Measurements from ENCODE around the gene CAPNS1. TPM values are rescaled to one million over a fixed set of nuclear protein-coding genes. Genes with fewer than 3 reads are reported as not detected.

CAPNS1 gene
- total and polyA plus RNA-seq, 12 donors, result 94.8 to 916 (median 609) TPM

Other genes starting within 250 kb of the CAPNS1 start
- 10 to 100 TPM in 2 of 9 donors, 1 to 10 TPM in 7; 1.7 to 10.8 (median 6.7) TPM for gene NFKBID, start 239.5 kb upstream of the CAPNS1 start, total RNA-seq
- 10 to 100 TPM in 2 of 3 donors, 1 to 10 TPM in 1; 1.5 to 18.9 (median 14.7) TPM for gene NFKBID, start 239.5 kb upstream of the CAPNS1 start, polyA plus RNA-seq
- 10 to 100 TPM in 5 of 9 donors, 1 to 10 TPM in 3, not detected in 1; 3.1 to 24.3 (median 10.3) TPM for gene HCST, start 237.5 kb upstream of the CAPNS1 start, total RNA-seq
- 10 to 100 TPM in 2 of 3 donors, 1 to 10 TPM in 1; 2.8 to 97.2 (median 41.4) TPM for gene HCST, start 237.5 kb upstream of the CAPNS1 start, polyA plus RNA-seq
- 100 to 1,000 TPM in 7 of 9 donors, 10 to 100 TPM in 2; 11.8 to 323 (median 138) TPM for gene TYROBP, start 231.8 kb upstream of the CAPNS1 start, total RNA-seq
- gene TYROBP, start 231.8 kb upstream of the CAPNS1 start, polyA plus RNA-seq, result 100 to 1,000 TPM in 2 of 3 donors, 10 to 100 TPM in 1; 83.9 to 291 (median 290) TPM
- 10 to 100 TPM in 7 of 9 donors, 1 to 10 TPM in 2; 1.7 to 23.3 (median 15.5) TPM for gene LRFN3, start 203.7 kb upstream of the CAPNS1 start, total RNA-seq
- gene LRFN3, start 203.7 kb upstream of the CAPNS1 start, polyA plus RNA-seq, result 1 to 10 TPM; 3.7 to 8.4 (median 7.1) TPM
- 10 to 100 TPM; 19.5 to 68.9 (median 25.2) TPM for gene SDHAF1, start 144.9 kb upstream of the CAPNS1 start, total RNA-seq
- gene SDHAF1, start 144.9 kb upstream of the CAPNS1 start, polyA plus RNA-seq, result 10 to 100 TPM; 13.7 to 19.2 (median 15.9) TPM
- under 1 TPM in 6 of 9 donors, not detected in 3; 0.14 to 0.53 (median 0.45) TPM for gene SYNE4, start 131.3 kb upstream of the CAPNS1 start, total RNA-seq
- gene SYNE4, start 131.3 kb upstream of the CAPNS1 start, polyA plus RNA-seq, result 1 to 10 TPM in 1 of 3 donors, under 1 TPM in 2; 0.18 to 3.0 (median 0.67) TPM
- 10 to 100 TPM; 16.8 to 30.6 (median 23.7) TPM for gene ALKBH6, start 125.9 kb upstream of the CAPNS1 start, total RNA-seq
- 10 to 100 TPM; 18.5 to 39.8 (median 39.2) TPM for gene ALKBH6, start 125.9 kb upstream of the CAPNS1 start, polyA plus RNA-seq
- gene CLIP3, start 107.2 kb upstream of the CAPNS1 start, total RNA-seq, result 10 to 100 TPM in 2 of 9 donors, 1 to 10 TPM in 7; 1.3 to 12.5 (median 6.4) TPM
- gene CLIP3, start 107.2 kb upstream of the CAPNS1 start, polyA plus RNA-seq, result 10 to 100 TPM in 2 of 3 donors, 1 to 10 TPM in 1; 8.3 to 20.1 (median 12.6) TPM
- 10 to 100 TPM in 3 of 9 donors, 1 to 10 TPM in 6; 3.2 to 15.9 (median 7.5) TPM for gene THAP8, start 85.8 kb upstream of the CAPNS1 start, total RNA-seq
- gene THAP8, start 85.8 kb upstream of the CAPNS1 start, polyA plus RNA-seq, result 1 to 10 TPM; 3.2 to 6.0 (median 3.4) TPM
- 1 to 10 TPM in 2 of 9 donors, under 1 TPM in 6, not detected in 1; 0.12 to 2.0 (median 0.69) TPM for gene WDR62, start 85.2 kb upstream of the CAPNS1 start, total RNA-seq
- gene WDR62, start 85.2 kb upstream of the CAPNS1 start, polyA plus RNA-seq, result 1 to 10 TPM in 1 of 3 donors, under 1 TPM in 2; 0.33 to 1.0 (median 0.77) TPM
- gene OVOL3, start 28.9 kb upstream of the CAPNS1 start, total RNA-seq, result not detected
- not detected for gene OVOL3, start 28.9 kb upstream of the CAPNS1 start, polyA plus RNA-seq
- 10 to 100 TPM; 38.0 to 88.3 (median 74.9) TPM for gene POLR2I, start 25.2 kb upstream of the CAPNS1 start, total RNA-seq
- gene POLR2I, start 25.2 kb upstream of the CAPNS1 start, polyA plus RNA-seq, result 100 to 1,000 TPM in 1 of 3 donors, 10 to 100 TPM in 2; 58.5 to 127 (median 69.9) TPM
- gene TBCB, start 24.6 kb upstream of the CAPNS1 start, total RNA-seq, result 100 to 1,000 TPM in 7 of 9 donors, 10 to 100 TPM in 2; 88.8 to 233 (median 126) TPM
- 100 to 1,000 TPM; 124 to 230 (median 201) TPM for gene TBCB, start 24.6 kb upstream of the CAPNS1 start, polyA plus RNA-seq
- 100 to 1,000 TPM in 4 of 9 donors, 10 to 100 TPM in 5; 20.4 to 163 (median 71.4) TPM for gene COX7A1, start 12.4 kb downstream of the CAPNS1 start, total RNA-seq
- 100 to 1,000 TPM in 2 of 3 donors, 10 to 100 TPM in 1; 31.3 to 232 (median 187) TPM for gene COX7A1, start 12.4 kb downstream of the CAPNS1 start, polyA plus RNA-seq
- gene ZNF565, start 74.6 kb downstream of the CAPNS1 start, total RNA-seq, result 1 to 10 TPM; 2.0 to 7.5 (median 4.1) TPM
- gene ZNF565, start 74.6 kb downstream of the CAPNS1 start, polyA plus RNA-seq, result 1 to 10 TPM; 3.1 to 4.7 (median 3.5) TPM
- gene ZNF146, start 75.0 kb downstream of the CAPNS1 start, total RNA-seq, result 100 to 1,000 TPM in 1 of 9 donors, 10 to 100 TPM in 8; 23.1 to 128 (median 41.0) TPM
- gene ZNF146, start 75.0 kb downstream of the CAPNS1 start, polyA plus RNA-seq, result 10 to 100 TPM; 20.7 to 62.5 (median 22.4) TPM
- gene ZFP14, start 239.1 kb downstream of the CAPNS1 start, total RNA-seq, result 10 to 100 TPM in 1 of 9 donors, 1 to 10 TPM in 8; 2.2 to 10.1 (median 4.4) TPM
- 1 to 10 TPM; 1.7 to 4.5 (median 3.2) TPM for gene ZFP14, start 239.1 kb downstream of the CAPNS1 start, polyA plus RNA-seq